AG09319 (cell line): ENCODE results near the gene OPCML.

Source experiments
- DNase-seq: peaks from one replicate; pipeline ENCODE4 v3.0.0-alpha.2; 2010; ENCODE audit warnings: low read depth; ENCODE audit errors: extremely low read depth
- TF ChIP-seq, protein P1 (sequence below): IDR thresholded peaks from 2 replicates; pipeline ENCODE4 v1.5.1; 2011; ENCODE audit warnings: low read depth, mild to moderate bottlenecking, inconsistent platforms, low read length, moderate library complexity

The OPCML gene

DNA sequence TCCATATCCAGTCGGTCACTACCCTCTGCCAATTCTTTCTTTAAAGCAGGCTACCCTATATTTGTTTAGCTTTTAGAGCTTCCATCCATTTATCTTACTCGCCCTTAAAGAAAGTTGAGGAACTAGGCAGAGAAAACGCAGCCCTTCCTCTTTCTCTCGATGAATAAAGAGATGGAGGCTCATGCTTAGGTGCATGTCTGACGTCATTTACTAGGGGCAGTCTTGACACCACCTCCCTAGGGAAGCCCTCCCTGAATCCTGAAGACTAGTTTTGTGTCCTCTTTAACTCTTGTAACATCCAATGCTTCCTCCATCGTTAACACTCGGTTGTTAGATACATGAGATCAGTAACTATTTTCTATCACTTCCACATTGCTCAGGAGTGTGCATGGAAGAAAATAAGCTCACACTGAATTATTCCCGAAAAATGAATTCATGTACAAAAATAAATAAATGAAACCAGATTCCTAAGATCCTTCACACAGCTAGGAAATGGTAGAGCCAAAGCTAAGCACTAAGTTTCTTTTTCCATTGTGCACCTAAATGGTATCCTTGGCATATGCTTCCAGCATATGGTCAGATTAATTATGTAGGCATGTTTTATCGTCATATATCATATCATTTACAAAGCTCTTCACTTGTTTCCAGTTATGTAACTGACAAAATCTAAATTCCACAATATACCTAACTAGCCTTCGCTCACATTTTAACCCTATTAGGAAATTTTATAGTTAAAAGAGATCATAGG lies 291.2 kb downstream of the OPCML start:
- TF ChIP-seq, protein P1, sequence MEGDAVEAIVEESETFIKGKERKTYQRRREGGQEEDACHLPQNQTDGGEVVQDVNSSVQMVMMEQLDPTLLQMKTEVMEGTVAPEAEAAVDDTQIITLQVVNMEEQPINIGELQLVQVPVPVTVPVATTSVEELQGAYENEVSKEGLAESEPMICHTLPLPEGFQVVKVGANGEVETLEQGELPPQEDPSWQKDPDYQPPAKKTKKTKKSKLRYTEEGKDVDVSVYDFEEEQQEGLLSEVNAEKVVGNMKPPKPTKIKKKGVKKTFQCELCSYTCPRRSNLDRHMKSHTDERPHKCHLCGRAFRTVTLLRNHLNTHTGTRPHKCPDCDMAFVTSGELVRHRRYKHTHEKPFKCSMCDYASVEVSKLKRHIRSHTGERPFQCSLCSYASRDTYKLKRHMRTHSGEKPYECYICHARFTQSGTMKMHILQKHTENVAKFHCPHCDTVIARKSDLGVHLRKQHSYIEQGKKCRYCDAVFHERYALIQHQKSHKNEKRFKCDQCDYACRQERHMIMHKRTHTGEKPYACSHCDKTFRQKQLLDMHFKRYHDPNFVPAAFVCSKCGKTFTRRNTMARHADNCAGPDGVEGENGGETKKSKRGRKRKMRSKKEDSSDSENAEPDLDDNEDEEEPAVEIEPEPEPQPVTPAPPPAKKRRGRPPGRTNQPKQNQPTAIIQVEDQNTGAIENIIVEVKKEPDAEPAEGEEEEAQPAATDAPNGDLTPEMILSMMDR, result no peak

DNA sequence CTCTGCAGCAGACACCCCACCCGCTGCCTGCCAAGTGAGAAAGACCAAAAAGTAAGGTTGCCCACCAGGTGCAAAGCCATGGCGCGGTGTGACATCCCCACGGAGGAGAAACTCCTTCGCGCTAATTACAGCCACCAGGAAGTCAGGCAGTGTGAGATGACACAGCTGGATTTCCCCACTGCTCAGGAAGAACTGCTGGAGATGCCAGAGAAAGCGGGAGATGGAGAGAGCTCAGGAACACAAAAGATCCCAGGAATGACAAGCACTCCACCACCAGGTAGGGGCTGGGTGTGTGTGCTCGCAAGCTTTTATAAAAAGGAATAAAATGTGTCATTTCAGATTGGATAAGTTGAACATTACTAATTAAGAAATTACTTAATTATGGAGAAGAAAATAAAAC lies 292.7 kb downstream of the OPCML start:
- TF ChIP-seq, protein P1, result no peak
- no peak for DNase-seq

More for the DNA sequence above, 291.2 kb downstream of the OPCML start:
- no peak for DNase-seq

DNA sequence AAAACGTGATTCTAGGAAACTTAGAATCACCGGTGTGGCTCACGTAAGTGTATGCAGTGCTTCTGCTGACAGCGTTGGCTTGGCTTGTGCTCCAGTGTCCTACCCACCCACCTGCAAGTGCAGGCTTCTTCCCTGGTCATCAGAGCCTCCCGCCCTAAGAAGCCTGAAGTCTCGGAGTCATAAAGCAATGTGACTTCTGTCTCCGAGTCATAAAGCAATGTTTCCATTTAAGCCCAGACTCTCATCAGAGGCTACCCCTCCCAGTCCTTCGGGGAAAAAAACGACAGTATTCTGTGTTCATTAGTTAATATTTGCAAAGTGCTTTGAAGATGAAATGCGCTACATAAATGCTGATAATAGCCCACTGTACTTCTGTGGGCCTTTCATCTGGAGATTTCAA lies 293.8 kb downstream of the OPCML start:
- TF ChIP-seq, protein P1, result no peak
- no peak for DNase-seq

DNA sequence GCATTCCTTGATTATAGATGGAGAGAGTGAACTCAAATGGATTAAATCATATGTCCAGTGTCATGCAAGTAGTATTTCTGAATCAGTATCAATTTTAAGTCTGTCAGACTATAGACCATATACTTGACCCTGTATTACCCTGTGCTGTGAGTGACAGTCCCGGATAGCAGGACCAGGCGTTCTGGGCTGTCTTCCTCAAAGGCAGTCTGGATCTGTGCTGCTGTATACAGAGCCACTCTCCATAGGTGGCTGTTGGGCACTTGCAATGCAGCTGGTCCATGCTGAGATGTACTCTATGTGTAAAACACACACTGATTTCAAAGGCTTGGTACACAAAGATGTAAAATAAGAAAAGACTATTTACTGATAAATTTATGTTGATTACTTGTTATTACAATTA lies 294.3 kb downstream of the OPCML start:
- DNase-seq, result no peak
- TF ChIP-seq, protein P1, result no peak

DNA sequence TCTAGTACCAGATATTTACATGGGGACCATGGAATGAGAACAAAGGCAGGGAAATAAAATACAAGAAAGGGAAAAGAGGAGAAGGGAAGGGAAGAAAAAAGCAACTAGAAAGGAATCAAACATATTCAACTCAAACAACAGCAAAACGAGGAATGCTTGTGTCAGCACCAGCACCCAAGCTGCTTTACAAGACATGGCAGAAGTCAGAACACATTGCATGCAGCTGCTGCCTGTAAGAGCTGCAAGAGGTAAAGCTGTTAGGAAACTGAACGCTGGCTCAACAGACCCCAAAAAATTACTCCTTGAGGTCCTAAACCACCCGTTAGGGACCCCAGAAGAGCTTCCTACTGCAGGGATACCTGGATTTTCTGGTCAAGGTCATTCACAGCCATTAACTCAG lies 296.9 kb downstream of the OPCML start:
- DNase-seq, result no peak
- TF ChIP-seq, protein P1, result no peak

DNA sequence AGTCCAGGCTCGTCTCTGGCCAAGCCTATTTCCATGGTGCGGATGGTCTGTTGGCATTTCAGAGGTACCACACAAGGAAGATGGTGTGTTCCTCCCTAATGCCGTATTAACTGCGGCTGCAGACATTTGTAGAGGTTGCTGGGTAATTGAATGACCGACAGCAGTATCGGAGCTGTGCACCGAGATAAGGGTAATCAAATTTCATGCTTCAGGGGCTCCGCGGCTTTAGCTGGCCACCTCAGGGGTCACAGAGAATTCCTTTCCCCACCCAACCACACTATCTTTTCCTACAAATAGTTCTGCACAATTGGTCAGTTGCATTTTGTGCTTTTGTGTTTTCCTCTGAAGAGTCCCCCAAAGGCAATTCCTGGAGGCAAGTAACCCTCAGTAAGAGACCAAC lies 297.4 kb downstream of the OPCML start:
- TF ChIP-seq, protein P1, result no peak

DNA sequence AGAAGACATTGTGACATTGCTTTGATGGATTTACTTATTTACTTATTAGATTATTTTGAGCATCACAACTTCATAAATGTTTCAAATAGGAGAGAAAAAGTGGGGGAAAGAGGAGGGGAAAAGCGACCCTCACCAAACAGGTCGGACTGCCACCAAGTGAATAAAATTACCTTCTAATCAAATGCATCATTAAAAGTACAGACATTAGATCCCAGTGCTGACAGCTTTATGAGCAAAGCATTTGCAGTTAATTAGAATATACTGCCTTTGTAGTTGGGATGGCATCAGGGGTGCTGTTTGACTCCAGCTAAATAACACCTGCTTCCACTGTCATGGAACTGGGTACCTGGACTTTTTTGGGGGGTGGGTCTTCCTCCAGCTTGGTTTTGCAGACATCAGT lies 299.6 kb downstream of the OPCML start:
- TF ChIP-seq, protein P1, result no peak
- DNase-seq, result no peak

More for the DNA sequence above, 297.4 kb downstream of the OPCML start:
- DNase-seq, result no peak
